Right atrium auricular region (tissue), 2 donors: ENCODE measurements around the gene C1orf21. TPM values are rescaled to one million over a fixed set of nuclear protein-coding genes. Genes with fewer than 3 reads are reported as not detected.
A peak's percentile ranks its signal among the peaks of the same experiment; 100 is the strongest.

Experiments
- DNase-seq: peaks from one replicate; pipeline ENCODE4 v3.0.0-alpha.2; 2019; ENCODE audit warnings: low spot score
- H3K27ac ChIP-seq, 2 donors: fragments of 200-600 bp; sonication (generic); 1 replicate in 1 of 2; 2 replicates in 1 of 2; pipeline ENCODE4 v1.5.1; 2016 to 2019
- H3K27me3 ChIP-seq, 2 donors: fragments of 200-600 bp; sonication (generic); one replicate each; pipeline versions ENCODE4 v1.5.1 to v1.6.0; 2017 to 2019
- H3K36me3 ChIP-seq: fragments of 200-600 bp; sonication (generic); one replicate; pipeline ENCODE4 v1.5.1; 2016
- H3K4me1 ChIP-seq, 2 donors: fragments of 200-600 bp; sonication (generic); one replicate each; pipeline versions ENCODE4 v1.5.1 to v1.6.0; 2017 to 2019
- H3K4me3 ChIP-seq, 2 donors: fragments of 200-600 bp; sonication (generic); 1 replicate in 1 of 2; 2 replicates in 1 of 2; pipeline ENCODE4 v1.5.1; 2017 to 2019; ENCODE audit warnings: mild to moderate bottlenecking in 1 of 2, moderate library complexity in 1 of 2
- H3K9me3 ChIP-seq, 2 donors: fragments of 200-600 bp; sonication (generic); one replicate each; pipeline ENCODE4 v1.5.1; 2019
- total RNA-seq, 2 donors: library from RNA; depleted of rRNA; stranded (reverse); fragments of >200 nt; gene quantifications; one replicate each; pipeline ENCODE4 v1.1.0, GENCODE V29; 2016
- TF ChIP-seq, protein P1 (sequence below), 2 donors: fragments of 200-600 bp; sonication (generic); IDR thresholded peaks; one replicate each; pipeline ENCODE4 v1.5.1; 2019; ENCODE audit warnings: antibody characterized with exemption in 2 of 2

Gene C1orf21
- total RNA-seq, 2 donors from 2014 or later, result 49.4 to 78.5 TPM

DNA sequence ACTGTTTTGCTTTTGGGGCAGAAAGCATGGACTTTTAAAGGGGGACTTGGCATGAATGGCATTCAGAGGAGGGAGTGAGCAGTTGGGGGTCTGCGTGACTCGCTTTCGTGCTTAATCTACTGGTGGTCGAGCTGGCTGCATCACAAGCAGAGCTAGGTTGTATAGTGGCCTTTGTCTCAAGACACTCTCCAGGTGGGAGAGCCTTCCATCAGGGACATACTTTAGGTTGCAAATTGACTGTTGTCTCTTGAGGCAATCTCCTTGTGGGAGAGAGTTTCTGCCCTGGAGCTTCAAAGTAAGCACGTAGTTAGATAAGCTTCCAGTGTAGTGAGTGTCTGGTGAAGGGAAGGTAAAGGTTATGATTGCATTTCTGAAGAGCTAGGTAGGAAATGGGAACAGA, 93.9 kb downstream of the C1orf21 start:
- H3K4me3 ChIP-seq, result no peak overlapping the region
- H3K9me3 ChIP-seq, result no peaks in the 10 kb centered on the region
- H3K36me3 ChIP-seq, result peaks cover 12% of the 10 kb centered on the region
- peak overlapping the region in 1 of 2 donors; percentile 83 for H3K27ac ChIP-seq
- TF ChIP-seq, protein P1, sequence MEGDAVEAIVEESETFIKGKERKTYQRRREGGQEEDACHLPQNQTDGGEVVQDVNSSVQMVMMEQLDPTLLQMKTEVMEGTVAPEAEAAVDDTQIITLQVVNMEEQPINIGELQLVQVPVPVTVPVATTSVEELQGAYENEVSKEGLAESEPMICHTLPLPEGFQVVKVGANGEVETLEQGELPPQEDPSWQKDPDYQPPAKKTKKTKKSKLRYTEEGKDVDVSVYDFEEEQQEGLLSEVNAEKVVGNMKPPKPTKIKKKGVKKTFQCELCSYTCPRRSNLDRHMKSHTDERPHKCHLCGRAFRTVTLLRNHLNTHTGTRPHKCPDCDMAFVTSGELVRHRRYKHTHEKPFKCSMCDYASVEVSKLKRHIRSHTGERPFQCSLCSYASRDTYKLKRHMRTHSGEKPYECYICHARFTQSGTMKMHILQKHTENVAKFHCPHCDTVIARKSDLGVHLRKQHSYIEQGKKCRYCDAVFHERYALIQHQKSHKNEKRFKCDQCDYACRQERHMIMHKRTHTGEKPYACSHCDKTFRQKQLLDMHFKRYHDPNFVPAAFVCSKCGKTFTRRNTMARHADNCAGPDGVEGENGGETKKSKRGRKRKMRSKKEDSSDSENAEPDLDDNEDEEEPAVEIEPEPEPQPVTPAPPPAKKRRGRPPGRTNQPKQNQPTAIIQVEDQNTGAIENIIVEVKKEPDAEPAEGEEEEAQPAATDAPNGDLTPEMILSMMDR (IDR thresholded peaks at IDR 0.05), result no peak
- H3K4me1 ChIP-seq, result peaks cover 0 to 60% of the 10 kb centered on the region in 2 donors
- DNase-seq, result no peak
- no peaks in the 10 kb centered on the region for H3K27me3 ChIP-seq

DNA sequence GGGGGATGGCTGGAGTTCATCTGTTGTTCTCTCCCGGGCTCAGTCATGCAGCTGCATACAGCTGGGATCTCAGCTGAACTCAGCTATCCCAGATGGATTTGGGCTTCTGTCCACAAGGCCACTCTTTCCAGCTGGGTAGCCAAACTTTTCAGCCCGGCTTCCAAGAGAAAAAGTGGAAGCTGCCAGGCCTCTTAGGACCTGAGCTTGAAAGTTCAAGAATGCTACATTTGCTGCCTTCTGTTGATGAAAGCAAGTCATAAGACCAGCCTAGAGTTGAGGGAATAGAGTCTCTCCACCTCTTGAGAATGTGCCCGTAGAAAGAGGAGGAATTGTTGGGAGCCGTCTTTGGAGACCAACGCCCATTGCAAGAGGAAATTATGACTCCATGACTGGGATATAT, 95.3 kb downstream of the C1orf21 start:
- Histone ChIP-seq H3K9me3 (no peaks in the 10 kb centered on the region), H3K4me3 (no peak overlapping the region), H3K36me3 (peaks cover 8% of the 10 kb centered on the region), H3K27ac (peak overlapping the region; percentile 77 to 83), H3K4me1 (peaks cover 0 to 74% of the 10 kb centered on the region in 2 donors), H3K27me3 (no peaks in the 10 kb centered on the region)
- DNase-seq, result peak; percentile 88
- TF ChIP-seq, protein P1 (IDR thresholded peaks at IDR 0.05), result no peak

DNA sequence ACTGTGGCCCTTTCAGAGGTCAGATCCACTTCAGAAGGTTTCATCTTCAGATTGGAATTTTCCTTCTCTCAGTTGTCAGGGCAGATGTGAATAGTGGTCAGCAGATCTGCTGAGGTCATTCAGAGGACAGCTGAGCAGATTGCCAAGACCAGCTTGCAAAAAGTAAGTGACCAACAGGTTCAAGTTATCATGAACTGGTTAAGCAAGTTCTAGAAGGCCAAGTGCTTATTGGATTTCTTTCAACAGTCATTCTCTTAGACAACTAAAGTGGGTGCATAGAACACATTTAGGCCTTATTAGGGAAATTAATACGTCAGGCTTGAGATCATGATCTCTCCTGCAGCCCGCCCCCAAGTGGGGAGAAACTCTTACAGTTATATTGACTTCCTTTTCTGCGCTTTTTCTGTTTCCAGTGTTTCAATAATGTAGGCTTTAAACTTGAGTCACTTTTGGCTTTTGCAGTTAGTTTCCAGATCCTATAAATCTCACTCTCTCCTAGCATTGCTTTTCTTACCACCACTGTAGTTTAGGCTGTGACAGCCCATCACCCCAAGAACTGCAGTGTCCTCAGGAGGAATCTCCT, 96.4 kb downstream of the C1orf21 start:
- H3K27me3 ChIP-seq, result no peaks in the 10 kb centered on the region
- DNase-seq, result no peak

DNA sequence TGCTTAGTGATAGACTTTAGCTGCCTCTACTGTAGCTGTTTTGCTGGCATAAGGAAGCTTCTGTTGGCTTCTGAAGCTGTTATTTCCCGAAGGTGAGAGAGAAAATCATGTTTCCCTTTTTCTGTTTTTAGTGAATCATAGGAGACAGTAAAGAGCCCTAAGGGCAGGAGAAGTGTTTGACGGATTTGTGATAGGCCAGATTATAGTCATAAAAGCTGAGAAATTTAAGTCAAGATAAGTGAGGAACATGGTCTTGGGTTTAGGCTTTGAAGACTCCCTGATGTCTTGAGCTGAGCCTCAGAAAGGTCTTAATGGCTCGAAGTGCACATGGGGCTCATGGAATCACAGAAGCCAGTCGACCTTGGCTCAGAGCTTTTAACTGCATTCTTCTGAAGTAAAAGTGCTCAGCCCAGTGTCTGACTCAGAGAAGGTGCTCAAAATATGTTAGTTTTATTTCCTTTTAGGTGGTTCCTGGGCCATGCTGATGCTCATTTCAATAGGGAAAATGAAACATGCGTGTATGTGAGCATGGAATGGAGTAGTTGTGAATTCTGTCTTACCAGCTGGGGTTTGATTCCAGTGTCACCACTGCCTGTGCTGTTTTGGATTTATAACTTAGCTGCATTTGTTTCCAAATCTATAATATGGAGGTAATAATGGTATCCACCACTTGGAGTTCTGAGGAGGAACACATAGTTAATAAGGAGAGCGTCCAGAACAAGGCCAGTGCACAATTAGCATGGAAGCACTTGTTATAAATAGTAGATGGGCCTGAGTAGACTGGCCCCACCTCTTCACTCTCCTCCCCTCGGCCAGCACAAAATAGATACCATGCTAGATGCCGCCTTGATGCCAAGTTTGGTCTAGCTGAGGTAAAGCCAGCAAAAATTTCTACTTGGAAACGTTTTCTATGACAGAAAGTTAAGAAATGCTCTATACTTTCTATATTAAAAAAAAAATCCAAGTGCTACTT, 99.2 kb downstream of the C1orf21 start:
- DNase-seq, result no peak
- peak overlapping the region; percentile 77 to 83 for H3K27ac ChIP-seq
- no peak overlapping the region for H3K4me3 ChIP-seq
- H3K4me1 ChIP-seq, result peaks cover 0 to 96% of the 10 kb centered on the region in 2 donors
- no peaks in the 10 kb centered on the region for H3K36me3 ChIP-seq
- H3K27me3 ChIP-seq, result no peaks in the 10 kb centered on the region
- H3K9me3 ChIP-seq, result no peaks in the 10 kb centered on the region
- TF ChIP-seq, protein P1 (IDR thresholded peaks at IDR 0.05), result no peak

More for the DNA sequence above, 96.4 kb downstream of the C1orf21 start:
- H3K4me3 ChIP-seq, result no peak overlapping the region
- TF ChIP-seq, protein P1 (IDR thresholded peaks at IDR 0.05), result peak in 1 of 2 donors; percentile 38
- no peaks in the 10 kb centered on the region for H3K9me3 ChIP-seq
- no peaks in the 10 kb centered on the region for H3K36me3 ChIP-seq
- peaks cover 0 to 82% of the 10 kb centered on the region in 2 donors for H3K4me1 ChIP-seq
- H3K27ac ChIP-seq, result peak overlapping the region; percentile 77 to 83

DNA sequence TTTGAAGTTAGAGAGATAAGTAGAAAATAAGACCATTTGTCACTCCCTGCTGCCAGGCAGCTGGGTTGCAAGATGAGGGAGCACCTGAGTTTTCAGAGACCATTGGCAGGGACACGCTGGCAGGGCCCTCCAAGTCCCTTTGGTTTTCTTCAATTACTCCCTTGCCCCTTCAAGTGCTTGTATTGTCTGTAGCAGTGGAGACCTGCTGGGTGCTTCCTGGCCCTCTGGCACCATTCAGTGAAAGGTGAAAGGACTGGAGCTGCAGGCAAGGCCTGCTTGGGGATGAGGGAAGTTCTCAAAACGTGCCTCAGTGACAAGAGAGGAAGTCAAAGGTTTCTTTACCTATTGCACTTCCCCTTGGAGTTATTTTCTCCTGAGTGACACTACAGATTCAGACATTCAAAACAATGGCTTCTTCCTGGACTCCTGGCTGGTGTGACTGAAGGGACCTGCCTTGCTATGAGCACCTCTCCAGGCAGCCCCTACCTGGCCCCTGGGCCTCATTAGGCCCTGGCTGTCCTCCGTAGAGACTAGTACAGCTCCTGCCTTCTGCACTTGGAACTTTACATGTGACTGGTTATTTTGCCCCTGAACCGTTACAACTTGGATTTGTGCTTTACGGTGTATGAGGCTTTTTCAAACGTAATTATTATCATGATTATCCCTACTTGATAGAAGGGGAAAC, 100.1 kb downstream of the C1orf21 start:
- no peaks in the 10 kb centered on the region for H3K36me3 ChIP-seq
- peaks cover 0 to 96% of the 10 kb centered on the region in 2 donors for H3K4me1 ChIP-seq
- H3K9me3 ChIP-seq, result no peaks in the 10 kb centered on the region
- H3K27me3 ChIP-seq, result no peaks in the 10 kb centered on the region
- TF ChIP-seq, protein P1 (IDR thresholded peaks at IDR 0.05), result no peak
- no peak for DNase-seq
- H3K27ac ChIP-seq, result peak overlapping the region; percentile 77 to 83
- no peak overlapping the region for H3K4me3 ChIP-seq
